Measurements from ENCODE around the gene APOC3.

APOC3 gene

DNA sequence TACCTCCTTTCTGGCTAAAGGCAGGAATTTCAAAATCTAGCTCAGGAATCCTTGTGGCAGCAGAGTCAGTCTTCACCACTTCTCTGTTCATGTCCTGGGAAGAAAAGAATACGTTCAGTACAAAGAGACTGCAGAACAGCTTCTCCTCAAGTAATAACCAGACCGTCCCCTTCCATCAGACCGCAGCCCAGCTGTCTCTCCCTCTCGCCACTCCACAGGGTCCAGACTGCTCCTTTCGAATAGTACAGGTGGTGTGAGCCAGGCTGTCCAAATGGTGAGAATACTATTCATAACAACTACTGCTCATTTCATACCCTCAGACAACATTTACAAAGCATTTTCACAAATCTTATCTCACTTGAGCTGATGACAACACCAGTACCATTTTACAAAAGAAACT lies 42.7 kb upstream of the APOC3 start:
- no peak for DNase-seq (ENCODE audit: low read depth in 1 of 2, low spot score in 1 of 2)
- Histone ChIP-seq H3K27ac (replicated peaks) (peak overlapping the region; percentile 70), H3K4me3 (replicated peaks; ENCODE audit: insufficient read depth, low read length) (peak overlapping the region; percentile 92), H3K27me3 (ENCODE audit: insufficient read depth, poor library complexity, severe bottlenecking) (no peaks in the 10 kb centered on the region)
- TF ChIP-seq, protein P1, sequence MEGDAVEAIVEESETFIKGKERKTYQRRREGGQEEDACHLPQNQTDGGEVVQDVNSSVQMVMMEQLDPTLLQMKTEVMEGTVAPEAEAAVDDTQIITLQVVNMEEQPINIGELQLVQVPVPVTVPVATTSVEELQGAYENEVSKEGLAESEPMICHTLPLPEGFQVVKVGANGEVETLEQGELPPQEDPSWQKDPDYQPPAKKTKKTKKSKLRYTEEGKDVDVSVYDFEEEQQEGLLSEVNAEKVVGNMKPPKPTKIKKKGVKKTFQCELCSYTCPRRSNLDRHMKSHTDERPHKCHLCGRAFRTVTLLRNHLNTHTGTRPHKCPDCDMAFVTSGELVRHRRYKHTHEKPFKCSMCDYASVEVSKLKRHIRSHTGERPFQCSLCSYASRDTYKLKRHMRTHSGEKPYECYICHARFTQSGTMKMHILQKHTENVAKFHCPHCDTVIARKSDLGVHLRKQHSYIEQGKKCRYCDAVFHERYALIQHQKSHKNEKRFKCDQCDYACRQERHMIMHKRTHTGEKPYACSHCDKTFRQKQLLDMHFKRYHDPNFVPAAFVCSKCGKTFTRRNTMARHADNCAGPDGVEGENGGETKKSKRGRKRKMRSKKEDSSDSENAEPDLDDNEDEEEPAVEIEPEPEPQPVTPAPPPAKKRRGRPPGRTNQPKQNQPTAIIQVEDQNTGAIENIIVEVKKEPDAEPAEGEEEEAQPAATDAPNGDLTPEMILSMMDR (IDR thresholded peaks at IDR 0.05; ENCODE audit: insufficient read depth, low read length) = no peak
- TF ChIP-seq, protein P2, sequence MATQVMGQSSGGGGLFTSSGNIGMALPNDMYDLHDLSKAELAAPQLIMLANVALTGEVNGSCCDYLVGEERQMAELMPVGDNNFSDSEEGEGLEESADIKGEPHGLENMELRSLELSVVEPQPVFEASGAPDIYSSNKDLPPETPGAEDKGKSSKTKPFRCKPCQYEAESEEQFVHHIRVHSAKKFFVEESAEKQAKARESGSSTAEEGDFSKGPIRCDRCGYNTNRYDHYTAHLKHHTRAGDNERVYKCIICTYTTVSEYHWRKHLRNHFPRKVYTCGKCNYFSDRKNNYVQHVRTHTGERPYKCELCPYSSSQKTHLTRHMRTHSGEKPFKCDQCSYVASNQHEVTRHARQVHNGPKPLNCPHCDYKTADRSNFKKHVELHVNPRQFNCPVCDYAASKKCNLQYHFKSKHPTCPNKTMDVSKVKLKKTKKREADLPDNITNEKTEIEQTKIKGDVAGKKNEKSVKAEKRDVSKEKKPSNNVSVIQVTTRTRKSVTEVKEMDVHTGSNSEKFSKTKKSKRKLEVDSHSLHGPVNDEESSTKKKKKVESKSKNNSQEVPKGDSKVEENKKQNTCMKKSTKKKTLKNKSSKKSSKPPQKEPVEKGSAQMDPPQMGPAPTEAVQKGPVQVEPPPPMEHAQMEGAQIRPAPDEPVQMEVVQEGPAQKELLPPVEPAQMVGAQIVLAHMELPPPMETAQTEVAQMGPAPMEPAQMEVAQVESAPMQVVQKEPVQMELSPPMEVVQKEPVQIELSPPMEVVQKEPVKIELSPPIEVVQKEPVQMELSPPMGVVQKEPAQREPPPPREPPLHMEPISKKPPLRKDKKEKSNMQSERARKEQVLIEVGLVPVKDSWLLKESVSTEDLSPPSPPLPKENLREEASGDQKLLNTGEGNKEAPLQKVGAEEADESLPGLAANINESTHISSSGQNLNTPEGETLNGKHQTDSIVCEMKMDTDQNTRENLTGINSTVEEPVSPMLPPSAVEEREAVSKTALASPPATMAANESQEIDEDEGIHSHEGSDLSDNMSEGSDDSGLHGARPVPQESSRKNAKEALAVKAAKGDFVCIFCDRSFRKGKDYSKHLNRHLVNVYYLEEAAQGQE (IDR thresholded peaks at IDR 0.05; ENCODE audit: insufficient replicate concordance, low read depth) = no peak
- TF ChIP-seq POLR2AphosphoS5 (IDR thresholded peaks at IDR 0.05; ENCODE audit: low read depth) (no peak), SPI1 (IDR thresholded peaks at IDR 0.05; ENCODE audit: borderline replicate concordance, low read depth) (no peak), GABPA (IDR thresholded peaks at IDR 0.05; ENCODE audit: low read depth) (no peak)

DNA sequence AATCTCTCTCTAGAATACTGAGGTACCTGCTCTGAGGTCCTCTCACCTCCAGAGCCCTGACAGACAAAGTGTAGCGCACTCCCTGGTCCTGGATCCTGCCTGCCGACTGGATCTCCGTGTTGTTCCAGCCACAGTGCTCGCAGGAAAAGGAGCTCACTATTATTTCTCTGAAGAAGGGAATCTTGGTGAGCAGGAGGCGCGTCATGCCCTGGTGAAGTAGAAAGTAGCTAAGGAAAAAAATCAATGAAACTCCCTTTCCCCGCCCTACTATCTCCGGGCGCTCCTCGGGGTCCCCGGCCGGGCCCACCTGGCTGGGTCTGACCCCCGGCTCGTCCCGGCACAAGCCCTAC lies 42.3 kb upstream of the APOC3 start:
- no peaks in the 10 kb centered on the region for H3K27me3 ChIP-seq (ENCODE audit: insufficient read depth, poor library complexity, severe bottlenecking)
- TF ChIP-seq, protein P1 (IDR thresholded peaks at IDR 0.05; ENCODE audit: insufficient read depth, low read length) = no peak
- DNase-seq (ENCODE audit: low read depth in 1 of 2, low spot score in 1 of 2) = no peak
- H3K27ac ChIP-seq (replicated peaks) = peak overlapping the region; percentile 70
- peak overlapping the region; percentile 92 for H3K4me3 ChIP-seq (replicated peaks; ENCODE audit: insufficient read depth, low read length)

DNA sequence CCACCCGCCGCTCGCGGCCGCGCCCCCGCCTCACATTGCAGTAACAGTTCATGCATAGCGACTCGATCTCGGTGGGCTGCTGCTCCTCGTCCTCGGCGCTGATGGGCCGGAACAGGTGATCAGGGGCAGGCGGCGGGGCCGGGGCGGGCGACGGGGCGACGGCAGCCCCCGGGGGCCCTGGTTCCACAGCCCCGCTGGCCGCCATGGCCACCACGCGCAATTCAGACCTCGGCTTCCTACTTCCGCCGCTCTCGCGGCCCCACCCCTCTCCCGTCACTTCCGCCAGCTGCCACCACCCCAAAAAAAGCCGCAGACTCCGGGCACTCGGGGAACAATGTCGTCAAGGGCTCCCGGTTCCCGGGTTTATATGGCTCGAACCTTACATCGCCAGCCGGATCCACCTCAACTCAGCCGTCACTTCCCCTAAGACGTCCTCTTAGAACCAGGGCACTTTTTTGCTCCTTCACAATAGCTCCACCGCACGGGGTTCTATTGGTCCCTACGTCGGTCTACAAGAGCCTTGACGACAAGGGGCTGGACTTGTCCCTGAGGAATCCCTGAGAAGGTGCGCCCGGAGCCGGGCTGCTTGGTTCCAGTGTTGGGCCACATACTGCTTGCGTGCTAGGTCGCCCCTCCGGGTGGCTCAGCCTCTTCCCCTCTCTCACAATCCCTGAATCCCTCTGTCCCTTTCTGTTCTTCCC lies 41.8 kb upstream of the APOC3 start, which contains the start of gene ZPR1:
Gene ZPR1 (minus strand): TSS at position 238 of the 701 bp plus-strand sequence. CDS start 33 bp downstream, at position 205.
- no peaks in the 10 kb centered on the region for H3K27me3 ChIP-seq (ENCODE audit: insufficient read depth, poor library complexity, severe bottlenecking)

DNA sequence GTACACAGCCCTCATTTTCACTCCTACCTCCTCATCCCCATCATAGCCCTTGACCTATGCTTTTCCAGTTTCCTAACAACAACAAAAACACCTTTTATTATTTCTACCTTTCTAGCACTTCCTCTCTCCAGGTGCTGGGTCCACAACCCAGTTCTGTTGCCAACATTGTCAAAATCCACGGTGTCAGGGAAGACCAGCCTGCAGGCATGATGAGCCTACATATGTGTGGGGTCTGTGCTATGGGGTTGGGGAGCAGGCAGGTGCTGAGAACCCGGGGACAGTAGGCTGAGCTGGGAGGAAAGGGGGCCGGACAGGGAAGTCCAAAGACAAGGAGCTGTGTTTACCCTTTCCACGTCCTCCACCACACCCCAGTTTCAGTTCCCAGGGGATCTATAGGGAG lies 41.2 kb upstream of the APOC3 start:
- Histone ChIP-seq H3K27ac (replicated peaks) (no peak overlapping the region; the same call in 1 of the 2 replicates), H3K4me3 (replicated peaks; ENCODE audit: insufficient read depth, low read length) (peak overlapping the region; percentile 92), H3K27me3 (ENCODE audit: insufficient read depth, poor library complexity, severe bottlenecking) (no peaks in the 10 kb centered on the region)
- DNase-seq (ENCODE audit: low read depth in 1 of 2, low spot score in 1 of 2) = no peak
- peak; percentile 34; the same call in 1 of the 2 replicates for TF ChIP-seq SPI1 (IDR thresholded peaks at IDR 0.05; ENCODE audit: borderline replicate concordance, low read depth)
- TF ChIP-seq, protein P2 (IDR thresholded peaks at IDR 0.05; ENCODE audit: insufficient replicate concordance, low read depth) = no peak

More for the DNA sequence above, 41.8 kb upstream of the APOC3 start, which contains the start of gene ZPR1:
- DNase-seq (ENCODE audit: low read depth in 1 of 2, low spot score in 1 of 2) = peak; percentile 59 to 81
- H3K27ac ChIP-seq (replicated peaks) = peak within 1 kb of the TSS; percentile 70
- TF ChIP-seq POLR2AphosphoS5 (IDR thresholded peaks at IDR 0.05; ENCODE audit: low read depth) (peak; percentile 74; the same call in 1 of the 2 replicates), GABPA (IDR thresholded peaks at IDR 0.05; ENCODE audit: low read depth) (peak; percentile 82)
- TF ChIP-seq, protein P2 (IDR thresholded peaks at IDR 0.05; ENCODE audit: insufficient replicate concordance, low read depth) = no peak
- H3K4me3 ChIP-seq (replicated peaks; ENCODE audit: insufficient read depth, low read length) = peak within 1 kb of the TSS; percentile 92
